ENCODE data around the gene MANEA. TPM values are rescaled to one million over a fixed set of nuclear protein-coding genes. Genes with fewer than 3 reads are reported as not detected.

Gene MANEA, protein sequence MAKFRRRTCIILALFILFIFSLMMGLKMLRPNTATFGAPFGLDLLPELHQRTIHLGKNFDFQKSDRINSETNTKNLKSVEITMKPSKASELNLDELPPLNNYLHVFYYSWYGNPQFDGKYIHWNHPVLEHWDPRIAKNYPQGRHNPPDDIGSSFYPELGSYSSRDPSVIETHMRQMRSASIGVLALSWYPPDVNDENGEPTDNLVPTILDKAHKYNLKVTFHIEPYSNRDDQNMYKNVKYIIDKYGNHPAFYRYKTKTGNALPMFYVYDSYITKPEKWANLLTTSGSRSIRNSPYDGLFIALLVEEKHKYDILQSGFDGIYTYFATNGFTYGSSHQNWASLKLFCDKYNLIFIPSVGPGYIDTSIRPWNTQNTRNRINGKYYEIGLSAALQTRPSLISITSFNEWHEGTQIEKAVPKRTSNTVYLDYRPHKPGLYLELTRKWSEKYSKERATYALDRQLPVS
- total RNA-seq (10 to 100 TPM; 11.3 to 13.0 TPM), polyA plus RNA-seq (ENCODE audit: insufficient read depth, low read depth, low replicate concordance) (10.9 TPM)
- long read RNA-seq, donor 1, full-length matches to known transcripts: 14 of 14 reads
- long read RNA-seq, donor 1, partial matches to known transcripts: 0 of 14 reads
- long read RNA-seq, donor 1, other reads (novel, unspliced or antisense): 0 of 14 reads
- long read RNA-seq, donor 2, full-length matches to known transcripts: 18 of 18 reads
- long read RNA-seq, donor 2, partial matches to known transcripts: 0 of 18 reads
- long read RNA-seq, donor 2, other reads (novel, unspliced or antisense): 0 of 18 reads

DNA sequence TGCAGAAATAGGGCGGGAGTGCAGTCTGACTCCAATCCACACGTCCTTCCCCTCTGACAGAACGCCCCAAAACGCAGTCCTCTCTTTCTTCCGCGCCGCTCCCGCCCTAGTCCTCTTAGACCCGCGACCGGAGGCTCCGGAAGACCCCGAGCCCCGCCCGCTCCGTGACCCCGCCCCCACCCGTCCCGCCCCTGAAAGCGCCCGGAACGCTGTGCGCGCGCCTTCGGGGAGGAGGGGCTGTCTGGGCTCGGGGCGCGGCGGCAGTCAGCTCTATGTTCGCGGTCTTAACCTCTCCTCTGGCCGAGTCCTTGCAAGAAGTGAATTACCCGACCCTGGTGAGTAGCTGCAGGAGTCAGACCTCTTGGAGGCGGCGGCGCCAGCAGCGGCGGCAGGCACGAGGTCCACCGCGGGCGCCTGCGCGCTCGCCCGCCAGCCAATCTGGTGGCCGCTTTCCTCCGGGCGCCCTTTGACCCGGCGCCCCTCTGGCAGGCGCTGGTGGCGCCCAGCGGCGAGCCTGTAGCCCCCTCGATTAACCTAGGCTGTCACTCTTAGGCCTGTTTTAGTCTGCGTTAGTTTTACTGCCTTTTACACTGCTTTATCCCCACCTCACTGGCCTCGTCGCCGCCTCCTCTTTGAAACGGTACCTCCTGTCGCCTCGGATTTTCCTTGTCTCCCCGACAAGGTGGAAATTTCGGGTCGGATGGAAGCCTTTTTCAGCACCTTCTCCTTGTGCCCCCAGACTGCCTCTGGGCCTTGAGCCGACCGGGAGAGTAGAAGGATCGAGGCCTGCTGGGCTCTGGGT is at the start of gene MANEA:
TSS of gene MANEA (plus strand) at position 232 of the 802 bp plus-strand sequence. CDS start 8,905 bp downstream, outside the sequence.
- DNase-seq: peak; percentile 86
- intact Hi-C loops (cut with DNase I; ENCODE audit: low total_unique reads): no loop called here
- H3K4me1 ChIP-seq: peaks cover 20% of the 10 kb centered on the region
- H3K36me3 ChIP-seq (ENCODE audit: low read depth, missing control alignments): no peaks in the 10 kb centered on the region
- peak within 1 kb of the TSS; percentile 96 to 98 for H3K27ac ChIP-seq
- TF ChIP-seq, protein P1, sequence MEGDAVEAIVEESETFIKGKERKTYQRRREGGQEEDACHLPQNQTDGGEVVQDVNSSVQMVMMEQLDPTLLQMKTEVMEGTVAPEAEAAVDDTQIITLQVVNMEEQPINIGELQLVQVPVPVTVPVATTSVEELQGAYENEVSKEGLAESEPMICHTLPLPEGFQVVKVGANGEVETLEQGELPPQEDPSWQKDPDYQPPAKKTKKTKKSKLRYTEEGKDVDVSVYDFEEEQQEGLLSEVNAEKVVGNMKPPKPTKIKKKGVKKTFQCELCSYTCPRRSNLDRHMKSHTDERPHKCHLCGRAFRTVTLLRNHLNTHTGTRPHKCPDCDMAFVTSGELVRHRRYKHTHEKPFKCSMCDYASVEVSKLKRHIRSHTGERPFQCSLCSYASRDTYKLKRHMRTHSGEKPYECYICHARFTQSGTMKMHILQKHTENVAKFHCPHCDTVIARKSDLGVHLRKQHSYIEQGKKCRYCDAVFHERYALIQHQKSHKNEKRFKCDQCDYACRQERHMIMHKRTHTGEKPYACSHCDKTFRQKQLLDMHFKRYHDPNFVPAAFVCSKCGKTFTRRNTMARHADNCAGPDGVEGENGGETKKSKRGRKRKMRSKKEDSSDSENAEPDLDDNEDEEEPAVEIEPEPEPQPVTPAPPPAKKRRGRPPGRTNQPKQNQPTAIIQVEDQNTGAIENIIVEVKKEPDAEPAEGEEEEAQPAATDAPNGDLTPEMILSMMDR (IDR thresholded peaks at IDR 0.05): no peak
- no peak for TF ChIP-seq POLR2A (IDR thresholded peaks at IDR 0.05)
- peak within 1 kb of the TSS; percentile 81 to 89 for H3K4me3 ChIP-seq
- no peaks in the 10 kb centered on the region for H3K27me3 ChIP-seq
- H3K9me3 ChIP-seq: no peaks in the 10 kb centered on the region
- WGBS, 2 donors: 0% methylated on average over 53 to 61 of the region's 70 CpGs

- WGBS, 2 donors: 82 to 86% methylated on average over 1 of the region's 1 CpG
- intact Hi-C loops (cut with DNase I; ENCODE audit: low total_unique reads): no loop called here
- Histone ChIP-seq H3K4me1 (no peaks in the 10 kb centered on the region), H3K27me3 (no peaks in the 10 kb centered on the region), H3K36me3 (ENCODE audit: low read depth, missing control alignments) (no peaks in the 10 kb centered on the region), H3K9me3 (no peaks in the 10 kb centered on the region), H3K4me3 (no peak overlapping the region), H3K27ac (no peak overlapping the region)
- no peak for TF ChIP-seq POLR2A (IDR thresholded peaks at IDR 0.05)
- TF ChIP-seq, protein P1 (IDR thresholded peaks at IDR 0.05): no peak
- no peak for DNase-seq
These were observed 47.6 kb upstream of the MANEA start for GRCh38 chr6:95529762-95530161.

GRCh38 chr6:95530176-95530819 is 47.0 kb upstream of the MANEA start:
- Histone ChIP-seq H3K36me3 (ENCODE audit: low read depth, missing control alignments) (no peaks in the 10 kb centered on the region), H3K9me3 (no peaks in the 10 kb centered on the region), H3K27me3 (no peaks in the 10 kb centered on the region), H3K4me3 (no peak overlapping the region), H3K27ac (no peak overlapping the region), H3K4me1 (no peaks in the 10 kb centered on the region)
- intact Hi-C loops (cut with DNase I; ENCODE audit: low total_unique reads): no loop called here
- TF ChIP-seq, protein P1 (IDR thresholded peaks at IDR 0.05): no peak
- no peak for TF ChIP-seq POLR2A (IDR thresholded peaks at IDR 0.05)
- DNase-seq: no peak
- WGBS, 2 donors: 51 to 58% methylated on average over 3 of the region's 3 CpGs

- no peak for DNase-seq
- Histone ChIP-seq H3K27me3 (no peaks in the 10 kb centered on the region), H3K4me1 (peaks cover 7% of the 10 kb centered on the region), H3K9me3 (no peaks in the 10 kb centered on the region), H3K27ac (peak overlapping the region in 1 of 2 donors; percentile 57), H3K4me3 (no peak overlapping the region), H3K36me3 (ENCODE audit: low read depth, missing control alignments) (no peaks in the 10 kb centered on the region)
- WGBS, 2 donors: 45 to 55% methylated on average over 1 of the region's 1 CpG
- intact Hi-C loops (cut with DNase I; ENCODE audit: low total_unique reads): no loop called here
- TF ChIP-seq, protein P1 (IDR thresholded peaks at IDR 0.05): peak in 1 of 3 experiments; percentile 20
- TF ChIP-seq POLR2A (IDR thresholded peaks at IDR 0.05): no peak
These were observed 33.5 kb upstream of the MANEA start for GRCh38 chr6:95543798-95544197.
